Stimulated activated CD4-positive, alpha-beta T cell treated with anti-CD3 and anti-CD28 coated beads, TNF-alpha, amount 100 ng/mL, for 48 hours (primary cell): ENCODE data around the gene HNRNPUL1.
A peak's percentile ranks its signal among the peaks of the same experiment; 100 is the strongest.
"Not testable (repeated sequence)": the region's sequence is repeated elsewhere in the genome, so short reads cannot be mapped to it uniquely, and the experiment has no call there.

Experiments
- DNase-seq, 3 donors: peaks; one replicate each; pipeline ENCODE4 v3.0.0-alpha.2; 2020; ENCODE audit warnings: low read depth in 3 of 3

Gene HNRNPUL1

DNA sequence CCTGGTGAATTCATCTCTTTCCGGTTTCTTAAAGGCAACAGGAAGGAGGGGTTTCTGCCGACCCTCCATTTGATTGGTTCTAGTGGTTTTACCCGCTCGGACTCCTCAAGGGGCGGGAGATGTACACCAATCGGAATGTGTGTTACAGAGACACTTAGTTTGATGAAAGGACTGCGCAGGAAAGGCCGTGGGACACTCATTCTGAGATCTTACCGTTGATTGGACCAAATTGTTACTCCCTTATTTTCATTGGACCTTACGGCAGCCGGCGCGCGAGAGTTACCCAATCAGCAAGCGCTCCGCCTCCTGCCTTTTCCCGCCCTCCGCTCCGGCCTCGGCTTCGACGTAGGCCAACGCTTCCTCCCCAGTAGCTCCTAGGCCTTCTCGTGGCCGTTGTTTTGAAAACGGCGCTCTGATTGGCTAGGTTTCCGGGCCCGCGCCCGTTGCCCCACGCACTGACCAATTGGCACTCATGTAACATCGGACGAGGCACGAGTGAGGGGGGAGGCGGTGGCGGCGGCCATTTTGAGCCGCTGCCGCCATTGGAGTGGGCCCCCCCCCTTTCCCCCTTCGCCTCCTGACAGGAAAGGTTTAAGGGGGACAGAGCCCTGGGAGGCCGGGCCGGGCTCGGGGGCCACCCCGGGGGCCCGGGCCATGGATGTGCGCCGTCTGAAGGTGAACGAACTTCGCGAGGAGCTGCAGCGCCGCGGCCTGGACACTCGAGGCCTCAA is at the start of gene HNRNPUL1:
Gene HNRNPUL1 (plus strand): TSS at position 523 of the 731 bp plus-strand sequence. CDS start 132 bp downstream, at position 655.
- DNase-seq: peak; percentile 98

- no peak for DNase-seq
These were observed 46.4 kb upstream of the HNRNPUL1 start for GRCh38 chr19:41217741-41218140.

DNA sequence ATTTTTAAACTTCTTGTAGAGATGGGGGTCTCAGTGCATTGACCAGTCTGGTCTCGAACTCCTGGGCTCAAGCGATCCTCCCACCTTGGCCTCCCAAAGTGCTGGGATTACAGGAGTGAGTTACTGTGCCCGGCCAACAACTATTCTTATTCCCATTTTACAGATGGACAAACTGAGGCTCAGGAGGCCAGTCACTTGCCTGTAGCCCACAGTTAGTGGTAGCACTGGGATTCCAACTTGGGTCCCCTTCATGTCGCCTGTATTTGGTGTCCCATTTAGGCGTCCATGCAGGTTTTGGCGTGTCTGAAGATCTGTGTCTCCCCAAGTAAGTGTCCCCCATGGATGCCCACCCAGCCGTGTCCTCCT is 45.9 kb upstream of the HNRNPUL1 start:
- DNase-seq: no peak

- no peak for DNase-seq
These were observed 45.3 kb upstream of the HNRNPUL1 start, which contains the start of gene AXL for GRCh38 chr19:41218615-41219507. AXL (plus strand) TSS chr19:41219223; CDS start chr19:41219393, 170 bp downstream.

GRCh38 chr19:41219924-41220567 is 44.1 kb upstream of the HNRNPUL1 start:
- no peak for DNase-seq

GRCh38 chr19:41220811-41221210 is 43.4 kb upstream of the HNRNPUL1 start:
- no peak for DNase-seq

GRCh38 chr19:41221514-41222205 is 42.5 kb upstream of the HNRNPUL1 start:
- no peak for DNase-seq

DNA sequence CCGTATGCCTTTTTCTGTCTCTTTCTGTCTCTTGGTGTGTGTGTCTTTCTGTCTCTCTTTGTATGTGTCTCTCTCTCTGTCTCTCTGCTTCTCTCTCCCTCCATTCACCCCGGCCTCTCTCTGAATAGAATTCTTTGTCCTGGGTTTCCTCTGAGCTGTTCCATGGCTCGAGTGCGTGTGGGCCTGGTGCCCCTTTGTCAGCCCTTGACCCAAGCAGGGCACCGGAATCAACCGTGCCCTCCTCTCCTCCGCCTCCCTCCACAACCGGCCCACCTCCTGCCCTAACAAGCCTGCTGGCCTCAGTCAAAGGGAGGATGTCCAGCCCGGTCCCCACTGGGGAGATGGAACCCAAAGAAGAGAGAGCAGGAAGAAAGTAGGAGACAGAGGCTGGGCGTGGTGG is 41.9 kb upstream of the HNRNPUL1 start:
- DNase-seq: no peak

GRCh38 chr19:41223431-41224234 is 40.5 kb upstream of the HNRNPUL1 start:
- no peak for DNase-seq

DNA sequence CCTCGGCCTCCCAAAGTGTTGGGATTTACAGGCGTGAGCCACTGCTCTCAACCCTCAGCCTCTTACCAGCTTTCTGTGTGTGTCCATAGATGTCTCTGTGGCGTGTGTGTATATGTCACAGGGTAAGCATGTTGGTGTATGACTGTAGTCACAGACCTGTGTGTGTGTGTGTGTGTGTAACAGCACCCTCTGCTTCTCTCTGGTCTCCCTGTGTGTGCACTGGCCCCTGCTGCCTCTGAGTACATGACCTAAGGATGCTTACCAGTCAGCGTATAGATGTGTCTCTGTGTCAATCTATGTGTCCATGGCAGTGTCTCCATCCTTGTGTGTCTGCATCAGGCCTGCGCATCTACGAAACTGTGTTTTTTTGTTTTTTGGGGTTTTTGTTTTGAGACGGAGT is 39.5 kb upstream of the HNRNPUL1 start:
- no peak for DNase-seq

DNA sequence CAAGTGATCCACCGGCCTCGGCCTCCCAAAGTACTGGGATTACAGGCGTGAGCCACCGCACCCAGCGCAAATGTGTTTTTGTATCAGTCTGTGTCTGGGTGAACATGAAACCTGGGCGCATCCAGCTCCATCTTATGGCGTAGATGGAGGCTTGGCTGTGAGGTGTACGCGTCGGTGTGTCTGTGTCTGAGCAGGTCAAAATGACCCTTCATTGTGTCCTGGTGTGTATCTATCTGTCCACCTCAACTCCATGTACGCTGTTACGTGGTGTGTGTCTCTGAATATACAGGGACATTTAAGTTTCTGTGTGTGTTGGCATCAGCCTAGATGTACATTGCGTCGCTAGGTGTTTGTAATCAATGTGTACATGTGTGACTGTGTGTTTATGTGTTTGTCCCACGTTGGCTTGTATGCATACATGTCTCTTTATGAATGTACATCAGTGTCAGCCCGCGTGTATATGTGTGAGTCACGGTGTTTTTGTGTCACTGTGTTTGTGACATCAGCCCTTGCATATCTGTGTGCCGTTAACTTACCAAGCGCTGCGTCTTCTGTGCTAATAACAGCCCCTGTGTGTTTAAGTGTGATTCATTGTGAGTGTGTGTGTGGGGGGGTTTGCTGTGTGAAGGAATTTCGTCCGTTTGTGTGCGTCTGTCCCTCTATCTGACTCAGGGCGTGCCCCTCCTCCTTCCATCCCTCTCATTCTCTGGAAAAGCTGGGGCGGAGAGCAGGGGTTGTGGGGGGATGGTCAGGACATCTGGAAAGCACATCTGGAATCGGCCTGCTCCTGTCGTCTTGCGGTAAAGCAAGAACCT is 38.7 kb upstream of the HNRNPUL1 start:
- DNase-seq: peak; percentile 19 to 58 (median 45)

DNA sequence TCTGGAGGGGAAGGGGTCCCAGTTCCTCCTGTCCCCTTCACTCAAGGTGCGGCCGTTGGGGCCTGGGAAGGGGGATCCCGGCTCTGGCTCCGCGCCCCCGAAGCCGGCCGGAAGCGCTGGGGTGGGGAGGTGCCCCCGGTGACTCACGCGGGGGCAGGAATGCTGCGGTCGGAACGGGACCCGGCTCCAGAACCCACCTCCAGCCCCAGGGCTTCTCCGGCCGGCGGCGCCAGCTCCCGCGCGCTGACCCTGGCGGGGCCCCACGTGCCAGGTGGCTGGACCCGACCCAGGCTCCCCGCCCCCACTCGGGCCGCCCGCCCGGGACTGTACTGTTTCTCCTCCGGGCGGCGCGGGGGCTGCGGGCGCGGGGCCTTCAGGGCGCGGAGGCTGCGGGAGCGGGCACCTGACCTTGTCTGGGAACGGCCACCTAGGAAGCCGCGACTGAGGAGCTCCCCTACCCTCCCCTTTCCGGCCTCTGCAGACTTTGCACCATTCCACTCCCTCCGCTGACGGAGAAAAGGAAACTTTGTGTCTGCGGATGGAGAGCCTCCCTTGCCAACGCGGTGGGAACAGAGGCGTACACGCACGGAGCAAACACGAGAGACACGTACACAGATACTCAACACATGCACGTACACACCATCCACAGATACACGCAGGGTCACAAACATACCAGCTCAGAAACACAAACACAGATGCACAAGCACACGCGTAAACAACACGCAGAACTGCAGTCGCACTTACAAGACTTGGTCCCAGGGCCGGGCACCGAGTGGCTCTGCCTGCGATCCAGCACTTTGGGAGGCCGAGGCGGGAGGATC is 37.9 kb upstream of the HNRNPUL1 start:
- peak in 2 of 3 donors; percentile 8 to 33 for DNase-seq

DNA sequence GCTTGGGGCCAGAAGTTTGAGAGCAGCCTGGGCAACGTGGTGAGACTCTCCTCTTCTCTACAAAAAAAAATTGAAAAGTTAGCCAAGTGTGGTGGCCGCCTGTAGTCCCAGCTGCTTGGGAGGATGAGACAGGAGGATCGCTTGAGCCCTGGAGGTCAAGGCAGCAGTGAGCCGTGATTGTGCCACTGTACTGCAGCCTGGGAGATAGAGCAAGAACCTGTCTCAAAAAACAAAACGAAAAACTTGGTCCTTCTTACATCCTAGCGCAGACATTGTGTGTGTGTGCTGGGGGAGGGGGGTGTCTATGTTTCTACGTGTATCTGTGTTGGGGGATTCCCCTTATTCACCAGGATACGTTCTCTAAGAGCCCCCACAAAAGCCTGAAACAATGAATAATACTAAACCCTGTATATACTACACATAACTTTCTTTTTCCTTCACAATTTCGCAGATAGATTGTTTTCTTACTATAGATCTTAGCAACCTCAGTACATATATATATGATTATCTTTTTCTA is 37.2 kb upstream of the HNRNPUL1 start:
- DNase-seq: no peak

- DNase-seq: no peak
These were observed 35.7 kb upstream of the HNRNPUL1 start for GRCh38 chr19:41228486-41228885.

DNA sequence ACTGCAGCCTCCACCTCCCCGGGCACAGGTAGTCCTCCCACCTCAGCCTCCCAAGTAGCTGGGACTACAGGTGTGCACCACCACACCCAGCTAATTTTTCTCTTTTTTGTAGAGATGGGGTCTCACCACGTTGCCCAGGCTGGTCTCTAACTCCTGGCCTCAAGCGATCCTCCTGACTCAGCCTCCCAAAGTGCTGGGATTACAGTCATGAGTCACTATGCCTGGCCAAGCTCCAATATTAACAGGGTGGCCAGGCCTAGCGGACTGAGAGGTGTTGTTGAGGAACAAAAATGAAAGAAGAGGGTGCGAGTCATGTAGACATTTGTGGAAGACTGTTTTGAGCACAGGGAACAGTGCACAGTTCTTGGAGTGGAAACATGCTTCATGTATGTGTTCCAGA is 34.8 kb upstream of the HNRNPUL1 start:
- not testable (repeated sequence) for DNase-seq

- no peak for DNase-seq
These were observed 33.9 kb upstream of the HNRNPUL1 start for GRCh38 chr19:41230067-41230857.

DNA sequence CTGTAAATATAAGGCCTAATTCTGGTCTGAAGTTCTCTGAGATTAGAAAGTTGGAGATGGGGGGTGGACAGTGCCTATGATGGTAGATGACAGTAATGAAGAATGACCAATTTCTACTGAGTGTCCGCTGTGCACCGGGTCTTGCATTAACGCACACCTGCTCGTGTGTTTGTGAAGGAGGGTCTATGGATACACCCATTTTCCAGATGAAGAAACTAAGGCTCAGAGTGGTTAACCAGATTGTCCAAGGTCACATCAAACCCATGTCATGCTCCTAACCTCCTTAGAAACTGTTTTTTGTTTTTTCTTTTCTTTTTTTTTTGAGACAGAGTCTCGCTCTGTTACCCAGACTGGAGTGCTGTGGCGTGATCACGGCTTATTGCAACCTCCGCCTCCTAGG is 31.5 kb upstream of the HNRNPUL1 start:
- no peak for DNase-seq

DNA sequence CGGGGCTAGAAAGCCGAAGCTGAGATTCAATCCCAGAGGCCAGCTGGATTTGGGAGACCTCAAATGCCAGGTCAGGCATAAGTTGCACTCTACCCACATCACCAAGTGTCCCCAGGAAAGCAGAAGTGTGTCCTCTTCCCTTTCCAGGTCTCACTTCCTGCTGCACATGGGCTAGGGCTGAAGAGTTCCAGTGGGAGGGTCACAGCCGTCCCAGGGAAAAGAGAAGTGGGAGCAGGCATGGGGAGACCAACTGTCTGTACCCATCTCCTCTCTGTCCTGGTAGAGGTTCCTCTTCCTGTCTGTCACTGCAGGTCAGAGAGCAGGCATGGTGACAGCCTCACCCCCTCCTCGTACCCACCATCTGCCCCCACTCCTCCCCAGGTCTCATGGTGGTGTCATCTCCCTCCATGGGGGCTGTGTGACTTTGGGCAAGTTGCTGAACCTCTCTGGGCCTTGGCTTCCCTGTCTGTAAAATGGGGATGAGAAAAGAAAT is 30.4 kb upstream of the HNRNPUL1 start:
- DNase-seq: no peak
